Uterus (tissue), 2 donors: ENCODE measurements around the gene DLG1.

Source experiments
- POLR2A ChIP-seq, 2 donors: fragments of 450-650 bp; IDR thresholded peaks; one replicate each; pipeline ENCODE4 v1.6.1; 2016; ENCODE audit warnings: antibody characterized with exemption in 2 of 2, mild to moderate bottlenecking in 1 of 2, moderate library complexity in 1 of 2
- TF ChIP-seq, protein P1 (sequence below), 4 experiments: fragments of 200-600 bp in 2 of 4; fragments of 450-650 bp in 2 of 4; sonication (generic) in 2 of 4; IDR thresholded peaks; one replicate each; pipeline ENCODE4 v1.5.1; 2016 to 2019; ENCODE audit warnings: antibody characterized with exemption in 4 of 4, mild to moderate bottlenecking in 2 of 4, moderate library complexity in 1 of 4

DNA sequence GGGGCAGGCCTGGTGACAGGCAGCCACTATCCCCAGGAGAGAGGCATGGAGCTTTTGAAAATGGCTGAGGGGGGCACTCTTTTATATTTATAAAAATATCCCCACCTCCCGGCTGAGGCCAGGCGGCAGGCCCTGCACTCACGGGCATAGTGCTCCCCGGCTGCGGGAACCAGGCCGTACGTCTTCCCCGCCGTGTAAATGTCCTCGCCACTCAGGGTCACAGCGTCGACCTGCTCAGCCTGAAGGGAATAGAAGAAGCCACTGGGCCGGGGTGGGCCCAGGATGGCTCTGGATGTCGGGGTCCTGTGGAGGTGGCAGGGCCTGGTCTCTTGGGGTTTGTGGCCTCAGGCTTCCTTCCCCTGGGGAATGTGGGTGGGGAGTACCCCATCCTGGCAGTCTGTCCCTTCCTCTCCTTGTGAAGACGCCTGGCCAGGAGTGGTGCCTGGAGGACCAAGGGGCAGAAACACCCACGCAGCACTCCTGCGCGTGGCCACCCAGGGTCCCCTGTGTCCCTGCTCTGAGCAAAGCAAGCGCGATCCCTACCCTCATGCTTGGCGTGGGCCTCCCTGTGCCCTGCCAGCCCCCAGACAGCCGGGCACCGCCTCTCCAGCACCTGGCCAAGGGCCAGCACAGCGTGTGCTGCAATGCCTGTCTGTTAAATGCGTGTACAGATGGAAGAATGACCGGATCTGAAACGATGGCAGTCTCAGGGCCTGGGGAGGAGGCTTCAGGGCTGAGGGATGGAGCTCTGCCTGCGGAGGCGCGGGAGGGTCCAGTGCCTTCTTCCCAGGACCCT, 287.7 kb downstream of the DLG1 start:
- TF ChIP-seq, protein P1, sequence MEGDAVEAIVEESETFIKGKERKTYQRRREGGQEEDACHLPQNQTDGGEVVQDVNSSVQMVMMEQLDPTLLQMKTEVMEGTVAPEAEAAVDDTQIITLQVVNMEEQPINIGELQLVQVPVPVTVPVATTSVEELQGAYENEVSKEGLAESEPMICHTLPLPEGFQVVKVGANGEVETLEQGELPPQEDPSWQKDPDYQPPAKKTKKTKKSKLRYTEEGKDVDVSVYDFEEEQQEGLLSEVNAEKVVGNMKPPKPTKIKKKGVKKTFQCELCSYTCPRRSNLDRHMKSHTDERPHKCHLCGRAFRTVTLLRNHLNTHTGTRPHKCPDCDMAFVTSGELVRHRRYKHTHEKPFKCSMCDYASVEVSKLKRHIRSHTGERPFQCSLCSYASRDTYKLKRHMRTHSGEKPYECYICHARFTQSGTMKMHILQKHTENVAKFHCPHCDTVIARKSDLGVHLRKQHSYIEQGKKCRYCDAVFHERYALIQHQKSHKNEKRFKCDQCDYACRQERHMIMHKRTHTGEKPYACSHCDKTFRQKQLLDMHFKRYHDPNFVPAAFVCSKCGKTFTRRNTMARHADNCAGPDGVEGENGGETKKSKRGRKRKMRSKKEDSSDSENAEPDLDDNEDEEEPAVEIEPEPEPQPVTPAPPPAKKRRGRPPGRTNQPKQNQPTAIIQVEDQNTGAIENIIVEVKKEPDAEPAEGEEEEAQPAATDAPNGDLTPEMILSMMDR (IDR thresholded peaks at IDR 0.05): no peak
- no peak for TF ChIP-seq POLR2A (IDR thresholded peaks at IDR 0.05)
